Measurements from ENCODE around the gene PARP9.

- TF ChIP-seq CTCF (IDR thresholded peaks at IDR 0.05 in 4 of 5, conservative IDR thresholded peaks at IDR 0.05 in 1 of 5), result no peak
- TF ChIP-seq POLR2A (IDR thresholded peaks at IDR 0.05), result no peak
Measured at GRCh38 chr3:122578069-122578740, 14.1 kb upstream of the PARP9 start.
